ENCODE data around the gene GIPC2. TPM values are rescaled to one million over a fixed set of nuclear protein-coding genes. Genes with fewer than 3 reads are reported as not detected.

The GIPC2 gene
- total and polyA plus RNA-seq, 9 of the 15 experiments (the other 6 are each of a cell fraction or from before 2014, with no cell fraction given) = 0.01 to 0.05 (median 0.04) TPM; not detected in 3

DNA sequence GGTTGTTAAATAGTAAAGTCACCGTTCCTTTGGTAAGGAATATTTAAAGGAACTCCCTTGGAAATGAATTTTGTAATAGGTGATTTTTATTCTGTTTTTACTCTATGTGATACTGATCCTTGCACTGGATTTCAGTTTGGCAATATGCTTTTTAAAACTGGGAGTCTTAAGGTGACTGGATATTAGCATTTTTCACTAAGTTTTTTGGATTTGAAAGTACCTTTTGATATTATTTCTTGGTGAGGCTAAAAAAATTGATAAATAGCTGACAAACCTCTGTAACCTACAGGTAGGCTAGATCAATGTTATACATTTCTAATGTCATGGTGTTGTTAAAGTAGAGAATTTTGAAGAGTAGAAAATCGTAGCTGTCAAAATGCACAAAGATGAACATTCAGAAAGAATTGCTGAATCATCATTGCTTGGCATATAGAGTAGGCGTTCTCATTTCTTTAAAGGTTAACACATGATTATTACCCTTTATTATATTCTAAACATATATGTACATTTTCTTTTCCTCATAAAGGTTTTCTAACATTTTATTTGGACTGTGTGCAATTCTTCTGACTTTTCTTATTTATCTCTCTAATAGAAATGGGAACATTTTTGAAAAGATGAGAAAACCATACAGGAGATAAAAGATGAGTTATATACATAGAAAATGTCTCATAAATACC, 42.6 kb upstream of the GIPC2 start (continued):
- TF ChIP-seq, protein P1, sequence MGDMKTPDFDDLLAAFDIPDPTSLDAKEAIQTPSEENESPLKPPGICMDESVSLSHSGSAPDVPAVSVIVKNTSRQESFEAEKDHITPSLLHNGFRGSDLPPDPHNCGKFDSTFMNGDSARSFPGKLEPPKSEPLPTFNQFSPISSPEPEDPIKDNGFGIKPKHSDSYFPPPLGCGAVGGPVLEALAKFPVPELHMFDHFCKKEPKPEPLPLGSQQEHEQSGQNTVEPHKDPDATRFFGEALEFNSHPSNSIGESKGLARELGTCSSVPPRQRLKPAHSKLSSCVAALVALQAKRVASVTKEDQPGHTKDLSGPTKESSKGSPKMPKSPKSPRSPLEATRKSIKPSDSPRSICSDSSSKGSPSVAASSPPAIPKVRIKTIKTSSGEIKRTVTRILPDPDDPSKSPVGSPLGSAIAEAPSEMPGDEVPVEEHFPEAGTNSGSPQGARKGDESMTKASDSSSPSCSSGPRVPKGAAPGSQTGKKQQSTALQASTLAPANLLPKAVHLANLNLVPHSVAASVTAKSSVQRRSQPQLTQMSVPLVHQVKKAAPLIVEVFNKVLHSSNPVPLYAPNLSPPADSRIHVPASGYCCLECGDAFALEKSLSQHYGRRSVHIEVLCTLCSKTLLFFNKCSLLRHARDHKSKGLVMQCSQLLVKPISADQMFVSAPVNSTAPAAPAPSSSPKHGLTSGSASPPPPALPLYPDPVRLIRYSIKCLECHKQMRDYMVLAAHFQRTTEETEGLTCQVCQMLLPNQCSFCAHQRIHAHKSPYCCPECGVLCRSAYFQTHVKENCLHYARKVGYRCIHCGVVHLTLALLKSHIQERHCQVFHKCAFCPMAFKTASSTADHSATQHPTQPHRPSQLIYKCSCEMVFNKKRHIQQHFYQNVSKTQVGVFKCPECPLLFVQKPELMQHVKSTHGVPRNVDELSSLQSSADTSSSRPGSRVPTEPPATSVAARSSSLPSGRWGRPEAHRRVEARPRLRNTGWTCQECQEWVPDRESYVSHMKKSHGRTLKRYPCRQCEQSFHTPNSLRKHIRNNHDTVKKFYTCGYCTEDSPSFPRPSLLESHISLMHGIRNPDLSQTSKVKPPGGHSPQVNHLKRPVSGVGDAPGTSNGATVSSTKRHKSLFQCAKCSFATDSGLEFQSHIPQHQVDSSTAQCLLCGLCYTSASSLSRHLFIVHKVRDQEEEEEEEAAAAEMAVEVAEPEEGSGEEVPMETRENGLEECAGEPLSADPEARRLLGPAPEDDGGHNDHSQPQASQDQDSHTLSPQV (IDR thresholded peaks at IDR 0.05) = peak; percentile 56; the same call in 1 of the 2 replicates
- TF ChIP-seq, protein P2, sequence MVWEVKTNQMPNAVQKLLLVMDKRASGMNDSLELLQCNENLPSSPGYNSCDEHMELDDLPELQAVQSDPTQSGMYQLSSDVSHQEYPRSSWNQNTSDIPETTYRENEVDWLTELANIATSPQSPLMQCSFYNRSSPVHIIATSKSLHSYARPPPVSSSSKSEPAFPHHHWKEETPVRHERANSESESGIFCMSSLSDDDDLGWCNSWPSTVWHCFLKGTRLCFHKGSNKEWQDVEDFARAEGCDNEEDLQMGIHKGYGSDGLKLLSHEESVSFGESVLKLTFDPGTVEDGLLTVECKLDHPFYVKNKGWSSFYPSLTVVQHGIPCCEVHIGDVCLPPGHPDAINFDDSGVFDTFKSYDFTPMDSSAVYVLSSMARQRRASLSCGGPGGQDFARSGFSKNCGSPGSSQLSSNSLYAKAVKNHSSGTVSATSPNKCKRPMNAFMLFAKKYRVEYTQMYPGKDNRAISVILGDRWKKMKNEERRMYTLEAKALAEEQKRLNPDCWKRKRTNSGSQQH (CRISPR knock-in tag; IDR thresholded peaks at IDR 0.05) = no peak

All from K562 (cell line).